Daoy (cell line): ENCODE results near the gene IDH3A. TPM values are rescaled to one million over a fixed set of nuclear protein-coding genes. Genes with fewer than 3 reads are reported as not detected.
"Not testable (repeated sequence)": the region's sequence is repeated elsewhere in the genome, so short reads cannot be mapped to it uniquely, and the experiment has no call there.

Experiments
- DNase-seq: peaks from one replicate; pipeline ENCODE4 v3.0.0-alpha.2; 2015; ENCODE audit warnings: low read depth
- total RNA-seq: library from RNA; depleted of rRNA; stranded (reverse); fragments of >200 nt; shearing (Covaris generic); gene quantifications from 2 replicates; pipeline ENCODE4 v1.2.3, GENCODE V29; 2014

The IDH3A gene
- total RNA-seq, 1 experiment from 2014 or later, result 74.2 TPM

DNA sequence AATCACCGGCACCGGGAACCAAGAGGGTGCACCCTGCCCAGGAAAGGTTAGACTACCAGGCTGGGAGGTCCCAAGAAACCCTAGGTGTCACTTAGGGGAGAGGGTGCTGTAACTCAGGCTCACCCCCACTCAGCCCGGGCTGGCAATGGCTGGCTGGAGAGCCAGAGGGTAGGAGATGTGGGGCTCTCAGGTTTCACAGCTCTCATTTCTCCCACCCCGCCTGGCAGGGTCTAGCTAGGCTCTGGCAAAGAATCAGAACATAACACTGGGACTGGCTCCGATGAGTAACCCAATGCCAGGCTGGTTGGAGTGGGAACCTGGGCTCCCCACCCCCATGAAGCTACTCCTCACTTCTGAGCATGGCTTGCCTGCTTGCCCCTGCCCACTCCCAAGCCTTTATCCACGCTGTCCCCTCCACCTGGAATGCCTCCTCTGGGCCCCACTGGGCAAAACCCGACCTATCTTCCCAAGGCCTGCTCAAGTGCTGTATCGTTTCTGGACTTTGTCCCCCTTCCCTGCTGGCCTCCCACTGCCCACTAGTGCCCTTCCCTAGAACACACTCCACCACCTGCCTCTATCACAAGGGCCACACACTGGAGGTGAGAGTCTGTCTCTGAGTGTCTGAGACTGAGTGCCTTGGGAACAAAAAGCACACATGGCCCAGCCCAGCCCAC is 19.9 kb upstream of the IDH3A start:
- DNase-seq, result peak; percentile 59

DNA sequence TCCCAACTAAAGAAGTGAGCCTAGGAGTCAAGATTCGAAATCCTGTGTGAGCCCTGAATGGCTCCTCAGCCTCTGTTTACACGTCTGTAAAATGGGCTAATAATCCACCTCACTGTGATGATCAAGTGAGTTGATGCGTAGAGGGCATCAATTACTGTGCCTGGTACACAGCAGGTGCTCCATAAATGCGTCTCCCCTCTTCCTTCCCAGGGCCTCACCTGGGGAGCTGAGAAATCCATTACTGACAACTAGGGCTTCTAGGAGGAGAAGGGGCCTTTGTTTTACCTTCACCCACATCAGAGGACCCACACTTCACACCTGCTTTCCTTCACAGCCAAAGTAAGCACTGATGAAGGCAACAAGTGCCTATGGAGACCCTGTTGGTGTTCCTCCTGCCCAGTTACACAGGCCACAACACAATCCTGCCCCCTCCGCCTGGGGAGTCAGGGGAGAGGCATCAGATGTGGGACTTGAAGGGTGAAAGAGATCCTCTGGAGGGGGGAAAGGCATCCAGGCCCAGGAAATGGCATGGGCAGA is 19.3 kb upstream of the IDH3A start:
- DNase-seq, result no peak

DNA sequence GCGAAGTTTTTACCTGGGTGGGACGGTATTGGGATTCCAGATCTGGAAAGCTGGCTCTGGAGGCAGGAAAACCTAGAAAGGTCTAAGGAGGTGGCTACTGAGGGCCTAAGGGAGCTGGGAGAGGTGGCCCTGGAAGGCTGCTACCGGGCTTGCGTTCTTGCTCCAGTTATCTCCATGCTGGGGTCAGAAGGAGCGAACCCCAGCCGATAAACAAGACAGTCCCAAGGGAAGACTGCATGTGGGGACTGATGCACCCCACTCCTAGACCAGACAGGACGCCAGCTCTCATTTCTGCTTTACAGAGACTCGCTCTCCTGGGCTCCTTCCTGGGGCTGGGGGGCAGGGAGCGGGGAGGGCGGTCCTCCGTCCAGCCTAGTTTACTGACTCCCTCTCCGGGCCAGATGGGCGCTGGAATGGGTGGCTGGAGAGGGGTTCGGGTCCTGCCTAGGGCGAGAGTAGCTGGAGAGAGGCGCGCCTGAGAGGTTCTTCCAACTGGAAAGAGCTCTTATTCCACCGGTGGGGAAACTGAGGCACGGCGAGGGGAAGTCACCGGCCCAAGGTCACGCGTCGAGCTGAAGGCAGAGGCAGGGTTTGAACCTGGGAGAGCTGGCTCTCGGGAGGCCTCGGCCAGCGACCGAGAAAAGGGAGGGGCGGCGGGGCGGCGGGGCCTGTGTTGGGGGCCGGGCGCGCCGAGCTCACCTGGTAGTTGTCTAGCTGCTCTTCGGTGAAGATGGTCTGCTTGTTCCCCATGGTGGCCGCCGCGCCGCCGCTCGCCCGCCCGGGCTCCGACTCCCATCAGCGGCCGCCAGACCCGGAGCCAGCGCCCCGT is 18.5 kb upstream of the IDH3A start:
- no peak for DNase-seq

DNA sequence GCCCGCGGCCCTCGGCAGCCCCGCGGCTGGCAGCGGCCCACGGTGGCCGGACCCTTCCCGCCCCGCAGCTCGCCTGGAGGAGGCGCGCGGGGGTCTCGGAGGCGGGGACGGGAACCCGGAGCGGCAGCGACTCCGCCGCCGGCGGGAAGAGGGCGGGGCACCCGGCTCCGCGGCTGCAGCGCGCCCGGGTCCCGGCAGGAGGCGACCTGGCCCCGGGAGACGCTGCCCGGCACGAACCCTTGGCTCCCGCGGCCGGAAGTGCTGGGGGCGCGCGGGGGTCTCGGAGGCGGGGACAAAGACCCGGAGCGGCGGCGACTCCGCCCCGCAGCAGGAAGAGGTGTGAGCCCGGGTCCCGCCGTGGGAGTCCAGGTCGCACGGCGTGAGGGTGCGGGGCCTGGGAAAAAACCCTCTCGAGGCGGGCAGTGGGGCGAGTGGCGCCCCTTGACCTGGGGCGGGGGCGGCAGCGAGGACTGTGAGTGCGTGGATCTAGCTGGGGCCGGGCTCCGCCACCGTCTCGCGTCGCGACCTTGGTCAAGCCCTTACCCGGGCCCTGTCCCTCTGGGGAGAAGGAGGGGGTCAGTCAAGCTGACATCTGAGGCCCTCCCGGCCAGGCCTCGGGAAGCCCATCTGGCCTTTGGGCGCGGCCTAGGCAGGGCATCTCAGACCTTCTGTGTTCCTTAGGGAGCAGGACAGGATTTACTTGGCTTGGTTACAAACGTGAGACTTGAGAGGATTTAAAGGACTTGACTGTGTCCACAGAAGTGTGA is 17.7 kb upstream of the IDH3A start, which contains the start of gene CIB2:
TSS of gene CIB2 (minus strand) at position 151 of the 767 bp plus-strand sequence. CDS start 230 bp downstream, outside the sequence.
- peak; percentile 83 for DNase-seq

DNA sequence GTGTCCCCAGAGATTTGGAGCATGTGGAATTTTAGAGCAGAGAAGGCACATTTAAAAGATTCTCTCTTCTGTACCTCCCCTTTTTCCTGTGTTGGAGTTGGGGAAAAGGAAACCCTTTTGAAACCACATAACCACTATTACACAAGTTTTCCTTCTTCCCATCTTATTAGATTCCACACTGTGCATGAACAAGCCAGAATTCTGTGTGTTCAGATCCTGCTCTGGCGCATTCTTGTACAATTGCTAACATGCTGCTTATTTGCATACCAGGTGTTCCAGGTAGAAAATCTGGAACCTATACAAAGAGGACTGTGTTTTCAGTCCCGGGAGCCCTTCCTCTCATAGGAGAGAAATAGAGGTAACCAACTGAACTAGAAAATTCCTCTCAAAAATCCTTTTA is 15.4 kb upstream of the IDH3A start:
- no peak for DNase-seq

DNA sequence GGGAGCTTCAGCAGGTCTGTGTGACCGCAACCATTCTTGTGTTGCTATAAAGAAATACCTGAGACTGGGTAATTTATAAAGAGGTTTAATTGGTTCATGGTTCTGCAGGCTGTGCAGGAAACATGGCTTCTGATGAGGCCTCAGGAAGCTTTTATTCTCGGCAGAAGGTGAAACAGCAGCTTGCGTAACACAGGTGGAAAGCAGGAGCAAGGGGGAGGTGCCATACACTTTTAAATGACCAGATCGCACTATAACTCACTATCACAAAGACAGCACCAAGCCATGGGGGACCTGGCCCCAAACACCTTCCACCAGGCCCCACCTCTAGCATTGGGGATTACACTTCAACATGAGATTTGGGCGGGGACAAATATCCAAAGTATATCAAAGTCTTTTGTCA is 9.6 kb upstream of the IDH3A start:
- DNase-seq, result no peak

DNA sequence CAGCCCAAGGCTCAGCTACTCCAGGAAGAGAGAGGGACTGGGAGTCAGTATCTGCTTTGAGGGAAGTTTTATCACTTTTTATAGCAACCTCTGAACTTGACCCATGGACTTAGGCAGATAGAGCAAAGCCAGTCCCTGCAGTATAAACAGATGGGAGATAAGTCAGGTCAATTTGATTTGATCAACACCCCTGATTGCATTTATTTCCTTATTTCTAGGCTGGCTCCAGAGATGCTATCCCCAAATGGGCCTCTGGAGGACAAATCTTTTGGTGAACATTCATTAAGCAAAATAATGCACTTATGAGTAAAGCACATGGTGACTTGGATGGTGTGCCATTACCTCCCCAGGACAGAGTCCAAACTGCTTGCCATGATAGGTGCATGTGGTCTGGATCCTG is 8.9 kb upstream of the IDH3A start:
- DNase-seq, result no peak

DNA sequence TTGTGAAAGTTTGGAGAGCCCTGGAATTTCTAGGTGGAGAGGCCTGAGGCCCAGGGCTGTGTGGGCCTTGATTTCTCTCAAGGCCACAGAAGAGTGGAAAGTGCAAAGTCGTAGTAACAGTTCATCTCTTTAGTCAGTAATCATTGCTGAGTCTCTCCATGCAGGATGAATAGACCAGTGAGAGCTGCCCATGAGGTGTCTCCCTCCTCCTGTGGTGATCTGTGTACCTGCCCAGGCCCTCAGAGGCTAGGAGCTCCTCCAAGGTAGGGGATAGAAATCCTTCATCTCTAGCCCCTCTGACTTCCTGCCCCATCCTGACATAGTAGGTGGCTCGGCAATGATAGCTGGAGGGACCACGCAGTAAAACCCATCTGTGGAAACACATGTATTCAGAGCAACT is 6.8 kb upstream of the IDH3A start:
- no peak for DNase-seq

DNA sequence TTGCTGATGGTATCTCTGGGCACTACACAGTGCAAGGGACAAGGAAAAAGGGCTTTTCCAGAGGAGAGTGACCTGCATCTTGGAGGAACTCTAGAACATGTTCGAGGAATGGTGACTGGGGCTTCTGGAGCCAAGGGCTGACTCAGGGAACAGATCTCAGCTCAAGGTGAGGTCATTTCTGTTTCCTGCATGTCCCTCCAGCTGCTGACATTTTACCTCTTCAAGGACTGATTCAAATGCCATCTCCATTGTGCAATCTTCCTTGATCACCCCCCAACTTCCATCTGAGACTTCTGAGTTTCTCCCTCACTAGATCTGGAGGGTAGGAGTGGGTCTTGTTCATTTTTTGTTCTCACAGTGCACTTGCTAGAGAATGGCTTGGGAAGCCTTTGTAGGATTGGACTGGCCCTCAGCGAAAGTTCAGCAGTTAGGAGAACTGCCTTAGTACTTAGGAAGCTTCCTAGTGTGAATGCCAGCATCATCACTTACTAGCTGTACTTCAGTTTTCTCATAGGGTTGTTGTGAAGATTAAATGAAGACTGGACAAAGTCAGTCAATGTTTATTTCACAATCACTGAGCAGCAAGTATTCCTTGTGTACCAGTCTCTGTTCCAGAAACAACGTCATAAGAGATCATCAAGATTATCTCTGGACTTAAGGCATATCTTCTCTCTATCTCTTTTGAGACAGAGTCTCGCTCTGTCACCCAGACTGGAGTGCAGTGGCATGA is 2.6 kb upstream of the IDH3A start:
- no peak for DNase-seq

DNA sequence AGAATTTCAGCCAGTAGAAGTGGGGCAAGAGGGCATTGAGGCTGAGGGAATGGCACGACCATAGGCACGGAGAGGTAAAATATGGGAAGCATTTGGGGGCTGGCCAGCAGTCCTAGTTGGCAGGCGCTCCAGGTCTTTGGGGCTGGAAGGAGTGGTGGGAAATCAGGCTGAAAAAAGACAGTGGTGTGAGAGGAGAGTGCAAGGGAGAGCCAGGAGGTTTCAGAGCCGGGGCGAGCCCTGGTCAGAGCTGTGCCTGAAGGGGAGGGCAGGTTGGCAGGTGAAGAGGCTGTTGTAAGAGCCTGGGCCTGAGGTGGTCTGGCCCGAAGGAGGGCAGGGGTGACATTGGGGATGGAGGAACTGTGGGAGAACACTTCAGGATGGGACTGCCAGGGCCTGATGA is 1.6 kb upstream of the IDH3A start:
- no peak for DNase-seq

DNA sequence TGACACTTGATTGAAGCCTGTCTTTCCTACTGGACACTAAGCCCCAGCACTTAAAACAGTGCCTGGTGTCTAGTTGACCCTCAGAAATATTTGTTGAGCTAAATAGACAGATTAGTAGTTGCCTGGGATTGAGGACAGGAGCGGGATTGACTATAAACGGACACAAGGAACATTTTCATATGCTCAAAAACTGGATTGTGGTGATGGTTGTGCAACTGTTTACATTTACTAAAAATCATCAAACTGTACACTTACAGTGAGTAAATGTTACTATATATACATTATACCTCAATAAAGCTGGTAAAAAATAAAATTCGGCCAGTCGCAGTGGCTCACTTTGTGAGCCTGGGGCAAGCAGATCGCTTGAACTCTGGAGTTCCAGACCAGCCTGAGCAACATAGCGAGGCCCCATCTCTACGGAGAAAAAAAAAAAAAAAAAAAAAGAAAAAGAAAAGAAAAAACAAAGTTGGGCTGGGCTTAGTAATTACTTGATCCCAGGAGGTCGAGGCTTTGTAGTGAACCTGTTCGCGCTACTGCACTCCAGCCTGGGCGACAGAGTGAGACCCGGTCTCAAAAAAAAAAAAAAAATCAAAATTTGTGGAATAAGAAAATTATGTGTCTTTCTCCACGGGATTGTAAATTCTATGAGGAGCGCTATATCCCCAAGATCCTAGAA is 632 bp upstream of the IDH3A start:
- no peak for DNase-seq

DNA sequence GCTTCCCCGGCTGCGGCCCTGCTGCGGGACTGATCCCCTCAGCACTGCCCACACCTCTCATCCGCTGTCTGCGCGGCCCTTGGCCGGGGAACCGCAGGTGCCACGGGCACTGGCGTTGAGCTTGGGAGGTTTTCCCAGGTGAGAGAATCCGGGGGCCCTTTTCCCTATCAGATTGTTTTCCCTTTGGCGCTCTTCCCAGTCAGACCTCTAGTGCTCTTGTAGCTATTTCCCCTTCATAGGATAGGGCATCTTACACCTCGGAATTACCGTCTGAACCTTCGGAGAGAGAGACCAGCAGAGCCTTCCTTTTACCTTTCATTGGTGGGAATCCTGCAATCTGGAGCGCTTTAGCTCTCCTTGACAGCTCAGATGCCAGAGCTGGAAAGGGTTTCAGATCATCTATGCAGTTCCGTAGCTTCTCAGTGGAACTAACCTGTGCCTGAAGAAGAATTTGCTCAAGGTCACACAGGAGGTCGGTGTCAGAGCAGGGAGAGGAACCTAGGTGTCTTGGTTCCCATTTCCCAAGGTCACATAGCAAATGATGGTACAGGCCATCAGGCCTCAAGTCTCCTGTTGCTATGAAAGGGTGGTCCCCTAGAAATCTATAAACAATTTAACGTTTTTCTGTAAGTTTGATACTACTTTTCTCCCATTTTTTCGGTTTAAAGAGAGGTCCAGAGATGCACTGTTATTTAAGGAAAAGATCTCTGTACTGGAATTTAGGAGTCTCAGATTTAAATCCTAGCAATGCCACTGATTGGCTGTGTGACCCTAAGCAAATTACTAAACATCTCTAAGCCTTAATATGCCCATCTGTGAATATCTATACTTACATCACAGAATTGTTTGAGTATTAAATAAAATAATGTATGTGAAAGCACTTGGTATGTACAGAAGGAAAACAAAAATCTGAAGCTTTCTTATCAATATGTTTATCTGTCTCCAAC is 916 bp downstream of the IDH3A start:
- DNase-seq, result peak; percentile 33

DNA sequence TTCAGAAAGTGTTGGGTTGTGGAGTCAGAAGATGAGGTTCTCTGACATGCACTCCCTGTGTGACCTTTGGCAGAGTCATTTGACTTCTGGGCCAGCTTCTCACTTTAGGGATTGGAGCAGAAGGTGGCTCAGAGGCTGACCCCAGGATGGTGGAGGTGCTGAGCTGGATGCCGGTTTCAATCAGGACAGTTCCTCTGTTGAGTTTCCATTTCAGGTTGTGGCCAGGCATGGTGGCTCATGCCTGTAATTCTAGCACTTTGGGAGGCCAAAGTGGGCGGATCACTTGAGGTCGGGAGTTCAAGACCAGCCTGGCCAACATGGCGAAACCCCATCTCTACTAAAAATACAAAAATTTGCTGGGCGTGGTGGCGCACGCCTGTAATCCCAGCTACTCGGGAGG is 1.9 kb downstream of the IDH3A start:
- DNase-seq, result not testable (repeated sequence)

DNA sequence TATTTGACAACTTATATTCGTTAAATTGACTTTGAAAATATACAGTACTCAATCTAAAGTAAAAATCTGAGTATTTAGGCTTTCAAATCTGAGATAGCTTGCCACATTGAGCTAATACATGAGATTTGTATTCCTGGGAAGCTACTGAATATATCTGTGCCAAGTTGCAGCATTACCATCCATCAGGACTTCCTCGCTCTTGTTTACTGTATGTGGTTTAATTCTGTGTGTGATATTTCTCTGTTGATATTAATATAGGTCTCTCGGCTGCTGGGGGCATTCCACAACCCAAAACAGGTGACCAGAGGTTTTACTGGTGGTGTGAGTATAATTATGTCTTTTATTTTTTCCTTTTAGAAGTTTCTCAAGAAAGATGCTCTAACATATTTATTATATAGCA is 5.8 kb downstream of the IDH3A start:
- no peak for DNase-seq

DNA sequence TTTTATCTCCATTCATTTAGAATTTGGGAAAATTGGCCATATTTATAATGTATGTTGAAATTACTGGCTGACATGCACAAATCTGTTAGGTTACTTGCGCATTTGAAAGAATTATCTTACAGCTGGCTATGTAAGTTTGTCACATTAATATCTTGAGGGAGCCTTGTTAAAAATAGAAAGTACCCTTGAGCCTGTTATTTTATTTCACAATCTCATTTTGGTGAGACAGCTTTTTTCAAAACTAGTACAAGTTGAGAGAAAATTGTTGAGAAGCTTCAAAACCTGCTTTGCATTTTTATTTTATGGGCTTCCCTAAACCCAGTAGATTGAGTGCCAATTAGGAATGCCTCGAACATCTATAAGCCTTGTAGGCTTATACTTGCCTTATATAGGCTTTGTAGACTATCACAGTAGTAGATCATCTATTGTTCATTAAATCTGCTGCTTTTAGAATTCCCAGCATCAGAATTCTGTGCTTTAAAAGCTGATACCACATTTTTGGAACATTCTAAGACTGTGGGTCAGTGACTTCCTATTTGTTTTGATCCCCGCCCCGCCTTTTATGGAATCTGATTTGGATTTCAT is 6.3 kb downstream of the IDH3A start:
- DNase-seq, result no peak

DNA sequence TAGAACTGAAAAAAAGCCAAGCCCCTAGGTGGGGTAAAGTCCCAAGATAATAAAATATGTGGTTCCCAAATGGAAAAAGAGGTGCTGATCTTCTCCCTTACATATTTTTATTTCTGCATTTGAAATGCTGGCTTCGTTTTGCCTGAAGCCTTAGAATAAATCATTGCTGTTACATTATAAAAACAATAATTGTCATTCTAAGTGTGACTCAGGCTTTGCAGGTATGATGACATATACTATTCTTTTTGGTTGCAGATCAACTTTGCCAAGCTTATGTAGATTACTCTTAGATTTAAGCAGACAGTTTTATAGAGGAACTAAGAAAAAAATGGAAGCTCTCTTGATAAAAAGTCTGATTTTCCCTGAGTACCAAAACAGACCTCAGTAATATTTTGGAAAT is 7.5 kb downstream of the IDH3A start:
- no peak for DNase-seq

DNA sequence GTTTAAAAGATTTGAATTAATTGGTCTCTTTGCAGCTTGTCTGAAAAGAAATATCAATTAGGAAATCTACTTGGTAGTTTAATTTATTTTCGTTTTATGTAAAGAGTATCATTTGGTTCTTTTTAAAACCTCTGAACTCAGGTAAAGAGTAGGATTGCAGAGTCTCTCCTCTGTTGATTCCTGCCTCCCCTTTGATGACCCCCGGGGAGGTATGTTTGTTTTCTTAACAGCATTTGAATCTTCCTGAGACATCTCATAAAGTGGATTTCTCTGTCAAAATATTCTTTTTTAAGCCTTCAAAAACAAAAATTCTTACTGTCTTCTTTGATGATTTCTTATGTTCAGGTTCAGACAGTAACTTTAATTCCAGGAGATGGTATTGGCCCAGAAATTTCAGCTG is 8.0 kb downstream of the IDH3A start:
- no peak for DNase-seq

DNA sequence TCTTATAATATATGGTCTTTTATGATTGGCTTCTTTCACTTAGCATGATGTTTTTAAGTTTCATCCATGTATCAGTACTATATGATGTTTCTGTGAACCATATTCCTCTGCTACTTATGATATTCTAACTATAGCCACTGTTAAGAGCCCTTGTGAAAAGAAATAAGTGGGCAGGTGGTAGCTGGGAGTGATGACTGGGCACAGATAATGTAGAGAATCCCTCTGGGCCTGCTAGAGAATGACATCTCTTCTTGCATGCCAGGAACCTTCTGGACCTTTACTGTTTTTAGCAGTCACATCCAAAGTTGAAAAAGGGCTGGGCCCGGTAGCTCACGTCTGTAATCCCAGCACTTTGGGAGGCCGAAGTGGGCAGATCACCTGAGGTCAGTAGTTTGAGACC is 10.2 kb downstream of the IDH3A start:
- DNase-seq, result no peak

DNA sequence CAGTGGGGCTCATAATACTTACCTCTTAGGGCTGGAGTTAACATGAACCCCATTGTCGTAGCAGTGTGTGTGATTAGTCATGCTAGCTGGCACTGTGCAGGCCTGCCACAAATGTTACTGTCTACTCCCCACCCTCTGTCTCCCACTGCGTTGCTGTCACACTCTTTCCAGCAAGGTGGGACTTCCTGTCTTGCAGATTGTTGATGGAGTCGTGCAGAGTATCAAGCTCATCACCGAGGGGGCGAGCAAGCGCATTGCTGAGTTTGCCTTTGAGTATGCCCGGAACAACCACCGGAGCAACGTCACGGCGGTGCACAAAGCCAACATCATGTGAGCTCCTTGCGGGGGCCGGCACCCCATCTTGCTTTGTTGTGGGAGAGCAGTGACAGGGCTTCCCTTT is 12.9 kb downstream of the IDH3A start:
- DNase-seq, result no peak

DNA sequence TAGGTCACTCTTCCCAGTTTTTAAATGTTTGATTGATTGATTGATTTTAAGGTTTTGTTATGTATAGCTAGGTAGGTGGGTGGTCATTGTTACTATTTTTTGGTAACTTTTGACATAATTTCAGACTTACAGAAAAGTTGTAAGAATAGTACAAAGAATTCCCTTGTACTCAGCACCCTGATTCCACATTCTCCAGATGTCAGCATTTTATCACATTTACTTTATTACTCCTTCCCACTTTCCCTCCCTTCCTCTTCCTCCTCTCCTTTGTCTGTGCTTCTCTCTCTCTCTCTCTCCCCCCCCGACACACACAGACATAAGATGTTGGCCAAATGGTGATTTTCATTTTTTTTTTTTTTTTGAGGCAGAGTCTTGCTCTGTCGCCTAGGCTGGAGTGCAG is 14.8 kb downstream of the IDH3A start:
- DNase-seq, result no peak
